Omental fat pad (tissue), 4 donors: ENCODE results near the gene INSM2. TPM values are rescaled to one million over a fixed set of nuclear protein-coding genes. Genes with fewer than 3 reads are reported as not detected.

Experiments used
- ATAC-seq: fragments of 150-250 bp; one replicate; pipeline ENCODE4 v1.9.1; 2016; ENCODE audit warnings: mild to moderate bottlenecking, moderate library complexity; ENCODE audit not compliant: low FRiP score
- DNase-seq: peaks from one replicate; pipeline ENCODE4 v3.0.0-alpha.2; 2019; ENCODE audit warnings: low spot score
- total RNA-seq, 4 donors: library from RNA; depleted of rRNA; stranded (reverse); fragments of >200 nt; gene quantifications; one replicate each; pipeline ENCODE4 v1.1.0, GENCODE V29; 2016
- TF ChIP-seq, protein P1 (sequence below), 3 donors: fragments of 450-650 bp; IDR thresholded peaks; one replicate each; pipeline ENCODE4 v1.5.1; 2016 to 2017; ENCODE audit warnings: antibody characterized with exemption in 3 of 3, mild to moderate bottlenecking in 3 of 3, moderate library complexity in 2 of 3

INSM2 gene
- total RNA-seq, 4 donors from 2014 or later, result 0.13 to 0.47 TPM; not detected in 2

DNA sequence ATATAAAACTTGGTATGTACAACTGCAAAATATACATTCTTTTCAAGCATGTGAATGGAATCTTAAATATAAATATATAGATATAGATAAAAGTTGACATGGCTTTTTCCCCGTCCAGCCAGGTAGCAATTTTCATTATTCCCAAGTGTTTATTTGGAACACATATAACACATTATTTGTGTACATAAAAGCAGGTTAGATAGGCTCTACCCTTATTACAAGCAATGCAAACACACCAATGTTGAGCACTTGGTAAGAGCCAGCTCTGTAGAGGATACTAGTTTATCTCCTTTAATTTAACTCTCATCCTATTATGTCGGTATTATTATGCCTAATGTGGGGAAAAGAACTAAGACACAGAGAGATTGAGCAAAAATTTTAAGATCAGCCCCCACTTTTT, 7.0 kb upstream of the INSM2 start:
- ATAC-seq (no peak), DNase-seq (no peak)
- TF ChIP-seq, protein P1, sequence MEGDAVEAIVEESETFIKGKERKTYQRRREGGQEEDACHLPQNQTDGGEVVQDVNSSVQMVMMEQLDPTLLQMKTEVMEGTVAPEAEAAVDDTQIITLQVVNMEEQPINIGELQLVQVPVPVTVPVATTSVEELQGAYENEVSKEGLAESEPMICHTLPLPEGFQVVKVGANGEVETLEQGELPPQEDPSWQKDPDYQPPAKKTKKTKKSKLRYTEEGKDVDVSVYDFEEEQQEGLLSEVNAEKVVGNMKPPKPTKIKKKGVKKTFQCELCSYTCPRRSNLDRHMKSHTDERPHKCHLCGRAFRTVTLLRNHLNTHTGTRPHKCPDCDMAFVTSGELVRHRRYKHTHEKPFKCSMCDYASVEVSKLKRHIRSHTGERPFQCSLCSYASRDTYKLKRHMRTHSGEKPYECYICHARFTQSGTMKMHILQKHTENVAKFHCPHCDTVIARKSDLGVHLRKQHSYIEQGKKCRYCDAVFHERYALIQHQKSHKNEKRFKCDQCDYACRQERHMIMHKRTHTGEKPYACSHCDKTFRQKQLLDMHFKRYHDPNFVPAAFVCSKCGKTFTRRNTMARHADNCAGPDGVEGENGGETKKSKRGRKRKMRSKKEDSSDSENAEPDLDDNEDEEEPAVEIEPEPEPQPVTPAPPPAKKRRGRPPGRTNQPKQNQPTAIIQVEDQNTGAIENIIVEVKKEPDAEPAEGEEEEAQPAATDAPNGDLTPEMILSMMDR (IDR thresholded peaks at IDR 0.05), result no peak

DNA sequence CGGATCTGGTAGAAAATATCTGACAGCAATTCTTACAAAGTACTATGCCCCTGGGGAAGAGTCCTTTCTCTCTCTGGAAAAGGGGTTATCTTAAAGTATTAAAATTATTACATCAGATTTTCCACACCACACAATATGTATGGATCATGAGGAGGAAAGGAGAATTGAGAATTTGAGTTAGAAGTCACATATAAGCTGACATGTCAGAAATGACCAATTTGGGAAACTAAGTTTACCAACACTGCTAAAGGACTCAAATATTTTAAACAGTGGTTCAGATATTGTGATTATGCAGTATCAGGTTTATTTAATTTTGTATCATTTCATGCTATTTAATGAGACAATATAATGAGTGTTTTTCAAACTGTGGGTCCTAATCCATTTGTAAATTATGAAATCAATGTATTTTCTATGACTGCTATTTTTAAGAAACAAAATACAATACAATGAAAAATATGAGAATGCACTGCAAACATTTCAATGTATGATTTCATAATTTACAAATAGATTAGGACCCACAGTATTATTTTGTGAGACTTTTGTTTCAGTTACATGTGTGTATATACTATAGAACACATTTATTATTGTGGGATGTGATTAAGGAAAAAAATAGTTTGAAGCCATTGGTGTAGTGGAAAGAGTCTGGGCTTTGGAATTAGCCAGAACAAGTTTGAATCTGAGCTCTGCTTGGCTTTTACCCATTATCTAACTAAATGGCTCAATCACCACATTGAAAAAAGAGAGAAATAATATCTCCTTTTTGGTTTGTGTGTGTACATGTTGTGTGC, 1.8 kb upstream of the INSM2 start:
- TF ChIP-seq, protein P1 (IDR thresholded peaks at IDR 0.05), result no peak
- ATAC-seq (no peak), DNase-seq (no peak)

DNA sequence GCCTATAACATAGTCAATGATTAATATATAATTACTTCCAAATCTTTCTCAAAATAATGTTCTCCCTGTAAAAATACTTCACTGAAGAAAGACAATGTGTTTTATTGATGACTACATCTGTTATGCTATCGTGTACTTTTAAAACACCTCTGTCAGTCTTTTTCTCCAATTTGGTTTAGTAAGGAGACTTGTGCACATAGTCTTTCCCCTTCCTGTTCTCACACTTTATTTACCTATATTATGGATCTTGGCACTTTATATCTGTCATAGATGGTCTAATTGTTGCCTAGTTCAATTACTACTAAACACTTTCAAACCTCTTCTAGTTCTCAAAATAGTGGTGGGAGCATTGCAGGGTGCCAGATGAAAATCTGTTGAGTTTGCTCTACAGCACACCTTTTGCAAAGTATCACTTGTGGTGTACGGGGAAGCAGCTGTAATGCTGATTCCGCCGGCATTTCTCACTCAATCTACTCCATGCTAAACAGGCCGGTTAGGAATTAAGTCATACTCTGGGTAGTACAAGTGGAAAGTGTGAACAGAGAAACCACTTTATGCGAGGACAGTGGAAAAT, 1.1 kb upstream of the INSM2 start:
- ATAC-seq (no peak), DNase-seq (no peak)
- TF ChIP-seq, protein P1 (IDR thresholded peaks at IDR 0.05), result no peak

DNA sequence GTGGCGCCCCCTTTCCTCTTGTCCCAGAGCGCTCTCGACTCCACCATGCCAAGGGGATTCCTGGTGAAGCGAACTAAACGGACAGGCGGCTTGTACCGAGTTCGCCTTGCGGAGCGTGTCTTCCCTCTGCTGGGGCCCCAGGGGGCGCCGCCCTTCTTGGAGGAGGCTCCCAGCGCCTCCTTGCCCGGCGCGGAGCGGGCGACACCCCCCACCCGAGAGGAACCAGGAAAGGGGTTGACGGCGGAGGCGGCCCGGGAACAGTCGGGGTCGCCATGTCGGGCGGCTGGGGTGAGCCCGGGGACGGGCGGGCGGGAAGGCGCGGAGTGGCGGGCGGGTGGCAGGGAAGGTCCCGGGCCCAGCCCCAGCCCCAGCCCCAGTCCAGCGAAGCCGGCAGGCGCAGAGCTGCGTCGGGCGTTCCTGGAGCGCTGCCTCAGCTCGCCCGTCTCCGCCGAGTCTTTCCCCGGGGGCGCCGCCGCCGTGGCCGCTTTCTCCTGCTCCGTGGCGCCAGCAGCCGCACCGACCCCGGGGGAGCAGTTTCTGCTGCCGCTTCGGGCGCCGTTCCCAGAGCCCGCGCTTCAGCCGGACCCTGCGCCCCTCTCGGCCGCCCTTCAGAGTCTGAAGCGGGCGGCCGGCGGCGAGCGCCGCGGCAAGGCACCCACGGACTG, 376 bp downstream of the INSM2 start:
- TF ChIP-seq, protein P1 (IDR thresholded peaks at IDR 0.05), result no peak
- ATAC-seq (peak; percentile 8), DNase-seq (no peak)

DNA sequence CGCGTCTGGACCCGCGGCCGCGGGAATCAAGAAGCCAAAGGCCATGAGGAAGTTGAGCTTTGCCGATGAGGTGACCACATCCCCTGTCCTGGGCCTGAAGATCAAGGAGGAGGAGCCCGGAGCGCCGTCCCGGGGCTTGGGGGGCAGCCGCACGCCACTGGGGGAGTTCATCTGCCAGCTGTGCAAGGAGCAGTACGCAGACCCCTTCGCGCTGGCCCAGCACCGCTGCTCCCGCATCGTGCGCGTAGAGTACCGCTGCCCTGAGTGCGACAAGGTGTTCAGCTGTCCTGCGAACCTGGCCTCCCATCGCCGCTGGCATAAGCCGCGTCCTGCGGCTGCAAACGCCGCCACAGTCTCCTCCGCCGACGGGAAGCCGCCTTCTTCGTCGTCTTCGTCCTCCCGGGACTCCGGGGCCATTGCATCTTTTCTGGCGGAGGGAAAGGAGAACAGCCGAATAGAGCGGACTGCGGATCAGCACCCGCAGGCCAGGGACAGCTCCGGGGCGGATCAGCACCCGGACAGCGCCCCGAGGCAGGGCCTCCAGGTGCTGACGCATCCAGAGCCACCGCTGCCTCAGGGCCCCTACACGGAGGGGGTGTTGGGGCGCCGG, 1.0 kb downstream of the INSM2 start:
- DNase-seq (no peak), ATAC-seq (peak; percentile 81)
- TF ChIP-seq, protein P1 (IDR thresholded peaks at IDR 0.05), result no peak

DNA sequence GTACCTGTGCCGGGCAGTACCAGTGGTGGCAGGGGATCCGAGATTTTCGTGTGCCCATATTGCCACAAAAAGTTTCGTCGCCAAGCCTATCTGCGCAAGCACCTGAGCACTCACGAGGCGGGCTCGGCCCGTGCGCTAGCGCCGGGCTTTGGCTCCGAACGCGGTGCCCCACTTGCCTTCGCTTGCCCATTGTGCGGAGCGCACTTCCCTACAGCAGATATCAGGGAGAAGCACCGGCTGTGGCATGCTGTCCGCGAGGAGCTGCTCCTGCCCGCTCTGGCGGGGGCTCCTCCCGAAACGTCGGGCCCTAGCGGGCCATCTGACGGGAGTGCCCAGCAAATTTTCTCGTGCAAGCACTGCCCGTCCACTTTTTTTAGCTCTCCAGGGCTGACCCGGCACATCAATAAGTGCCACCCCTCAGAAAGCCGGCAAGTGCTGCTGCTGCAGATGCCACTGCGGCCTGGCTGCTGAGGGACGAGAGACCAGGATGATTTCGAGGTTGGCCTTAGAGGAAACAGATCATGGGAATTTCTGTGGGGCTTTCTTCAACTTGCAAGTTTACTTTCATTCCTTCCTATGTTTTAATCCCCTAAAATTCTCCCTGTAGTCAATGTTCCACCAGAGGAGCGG, 1.6 kb downstream of the INSM2 start:
- TF ChIP-seq, protein P1 (IDR thresholded peaks at IDR 0.05), result no peak
- no peak for DNase-seq
- ATAC-seq, result no peak
